ENCODE results near the gene TACR1. TPM values are rescaled to one million over a fixed set of nuclear protein-coding genes. Genes with fewer than 3 reads are reported as not detected.

TACR1 gene
- total and polyA plus RNA-seq, 2 of the 8 experiments (the other 6 are each of a cell fraction or from before 2014, with no cell fraction given), result 0.09 to 0.37 TPM

GRCh38 chr2:75204833-75205232 lies 5.5 kb upstream of the TACR1 start:
- H4K91ac ChIP-seq (replicated peaks; ENCODE audit: insufficient read length, low read length), result no peak overlapping the region
- peaks cover 0 to 7% (median 2%) of the 10 kb centered on the region in 4 experiments; a peak in 5 of 7 replicates for H3K4me1 ChIP-seq (replicated peaks in 1 of 4; ENCODE audit: control insufficient read depth in 3 of 4, insufficient read depth in 4 of 4, low read length in 3 of 4)
- no peak overlapping the region for H2BK5ac ChIP-seq (ENCODE audit: low read depth, low read length)
- peaks cover 4 to 25% (median 21%) of the 10 kb centered on the region in 4 experiments for H3K27me3 ChIP-seq (replicated peaks in 1 of 4; ENCODE audit: control insufficient read depth in 3 of 4, extremely low read depth in 1 of 4, insufficient read depth in 3 of 4, low read length in 3 of 4)
- no peak overlapping the region for H2BK20ac ChIP-seq (ENCODE audit: low read length)
- H3K56ac ChIP-seq (replicated peaks; ENCODE audit: insufficient read length, low read depth, low read length), result no peak overlapping the region
- POLR2A ChIA-PET (ENCODE audit: partially characterized antibody), result no interaction called here
- CTCF ChIA-PET (ENCODE audit: partially characterized antibody), result no interaction called here
- DNase-seq (ENCODE audit: low read depth in 1 of 2, low spot score in 2 of 2) (no peak), FAIRE-seq (no peak)
- no peak overlapping the region for H3K23ac ChIP-seq (ENCODE audit: insufficient read length)
- no peaks in the 10 kb centered on the region for H4K20me1 ChIP-seq (replicated peaks in 1 of 2; ENCODE audit: control insufficient read depth in 1 of 2, insufficient read depth in 2 of 2, low read length in 2 of 2)
- WGBS, 2 experiments (ENCODE audit: extremely low coverage in 1 of 2, insufficient coverage in 1 of 2, insufficient read length in 1 of 2, insufficient replicate concordance in 2 of 2, low coverage in 1 of 2, low lambda C conversion rate in 2 of 2, missing lambda C conversion rate in 1 of 2), result 83% methylated on average over 3 of the region's 3 CpGs; no CpG with 5 or more reads in 1 of the 2 experiments
- H3K79me2 ChIP-seq (ENCODE audit: control insufficient read depth in 1 of 2, insufficient read depth in 2 of 2, low read length in 2 of 2), result no peaks in the 10 kb centered on the region
- no peak overlapping the region for H2AFZ ChIP-seq (ENCODE audit: low read length)
- no peaks in the 10 kb centered on the region for H3K79me1 ChIP-seq (ENCODE audit: low read depth, low read length)
- no peak overlapping the region for H4K8ac ChIP-seq (ENCODE audit: extremely low read depth, insufficient read depth, low read length)
- peaks cover 10% of the 10 kb centered on the region for H3K23me2 ChIP-seq (ENCODE audit: low read depth, low read length)
- H3K9me3 ChIP-seq (ENCODE audit: insufficient read depth in 2 of 2, low read depth in 1 of 2, low read length in 1 of 2), result no peaks in the 10 kb centered on the region
- H3K27ac ChIP-seq (ENCODE audit: low read depth, low read length), result no peak overlapping the region
- no peak overlapping the region for H3K4ac ChIP-seq (replicated peaks; ENCODE audit: insufficient read length, low read depth, low read length)
- H2AK5ac ChIP-seq (ENCODE audit: low read depth, low read length), result no peak overlapping the region
- H3K18ac ChIP-seq (ENCODE audit: extremely low read depth, low read length), result no peak overlapping the region
- no peak overlapping the region for H4K5ac ChIP-seq (ENCODE audit: insufficient read length, low read depth, low read length)
- no peak overlapping the region for H2BK120ac ChIP-seq (replicated peaks; ENCODE audit: low read depth, low read length)
- no peak overlapping the region for H3K4me3 ChIP-seq (ENCODE audit: extremely low read depth in 1 of 4, insufficient read depth in 2 of 4, low read depth in 3 of 4, low read length in 4 of 4)
- no peak for TF ChIP-seq MAX (IDR thresholded peaks at IDR 0.05)
- TF ChIP-seq EP300 (IDR thresholded peaks at IDR 0.05; ENCODE audit: borderline replicate concordance in 1 of 2, low read depth in 2 of 2, low read length in 2 of 2), result no peak
- no peak for TF ChIP-seq CTBP2 (IDR thresholded peaks at IDR 0.05; ENCODE audit: borderline replicate concordance, insufficient read depth, insufficient read length, low read length)
- TF ChIP-seq TCF12 (IDR thresholded peaks at IDR 0.05; ENCODE audit: low read depth, low read length), result no peak
- no peak for TF ChIP-seq SAP30 (IDR thresholded peaks at IDR 0.05; ENCODE audit: insufficient read depth, insufficient replicate concordance, low read length)
- H3K36me3 ChIP-seq (ENCODE audit: control insufficient read depth in 2 of 4, insufficient read depth in 4 of 4, low read length in 3 of 4), result no peaks in the 10 kb centered on the region
- no peak overlapping the region for H3K9ac ChIP-seq (replicated peaks in 1 of 4; ENCODE audit: extremely low read depth in 1 of 4, low read depth in 3 of 4, low read length in 3 of 4)
- H3K4me2 ChIP-seq (ENCODE audit: insufficient read depth in 1 of 2, low read depth in 2 of 2, low read length in 2 of 2), result no peak overlapping the region
- no peak overlapping the region for H2BK12ac ChIP-seq (ENCODE audit: low read depth, low read length)
- no peak overlapping the region for H2BK15ac ChIP-seq (ENCODE audit: low read length)
- H3K14ac ChIP-seq (ENCODE audit: insufficient read length), result no peak overlapping the region

Data from H1 (cell line).